T-helper 2 cell treated with Interferon-gamma antibody and Interleukin-4, amounts not matched to agents 5 μg/mL and 100 μg/mL, for 36 hours (primary cell): ENCODE data around the gene PDXDC1.
A peak's percentile ranks its signal among the peaks of the same experiment; 100 is the strongest.
"Not testable (repeated sequence)": the region's sequence is repeated elsewhere in the genome, so short reads cannot be mapped to it uniquely, and the experiment has no call there.

ENCODE experiments used
- DNase-seq: peaks from one replicate; pipeline ENCODE4 v3.0.0; 2021; ENCODE audit warnings: low spot score
- H3K27ac Mint-ChIP-seq: one replicate; pipeline ENCODE4 v1.8.0; 2021; ENCODE audit warnings: mild to moderate bottlenecking, mixed read lengths
- H3K27me3 Mint-ChIP-seq: one replicate; pipeline ENCODE4 v1.8.0; 2021; ENCODE audit warnings: low read depth, mixed read lengths
- H3K36me3 Mint-ChIP-seq: one replicate; pipeline ENCODE4 v1.8.0; 2021; ENCODE audit warnings: low read depth, mixed read lengths
- H3K4me1 Mint-ChIP-seq: one replicate; pipeline ENCODE4 v1.8.0; 2021; ENCODE audit warnings: low read depth, mixed read lengths
- H3K4me3 Mint-ChIP-seq: one replicate; pipeline ENCODE4 v1.8.0; 2022; ENCODE audit warnings: mild to moderate bottlenecking, moderate library complexity, mixed read lengths
- H3K9me3 Mint-ChIP-seq: one replicate; pipeline ENCODE4 v1.8.0; 2021; ENCODE audit warnings: mixed read lengths

PDXDC1 gene

DNA sequence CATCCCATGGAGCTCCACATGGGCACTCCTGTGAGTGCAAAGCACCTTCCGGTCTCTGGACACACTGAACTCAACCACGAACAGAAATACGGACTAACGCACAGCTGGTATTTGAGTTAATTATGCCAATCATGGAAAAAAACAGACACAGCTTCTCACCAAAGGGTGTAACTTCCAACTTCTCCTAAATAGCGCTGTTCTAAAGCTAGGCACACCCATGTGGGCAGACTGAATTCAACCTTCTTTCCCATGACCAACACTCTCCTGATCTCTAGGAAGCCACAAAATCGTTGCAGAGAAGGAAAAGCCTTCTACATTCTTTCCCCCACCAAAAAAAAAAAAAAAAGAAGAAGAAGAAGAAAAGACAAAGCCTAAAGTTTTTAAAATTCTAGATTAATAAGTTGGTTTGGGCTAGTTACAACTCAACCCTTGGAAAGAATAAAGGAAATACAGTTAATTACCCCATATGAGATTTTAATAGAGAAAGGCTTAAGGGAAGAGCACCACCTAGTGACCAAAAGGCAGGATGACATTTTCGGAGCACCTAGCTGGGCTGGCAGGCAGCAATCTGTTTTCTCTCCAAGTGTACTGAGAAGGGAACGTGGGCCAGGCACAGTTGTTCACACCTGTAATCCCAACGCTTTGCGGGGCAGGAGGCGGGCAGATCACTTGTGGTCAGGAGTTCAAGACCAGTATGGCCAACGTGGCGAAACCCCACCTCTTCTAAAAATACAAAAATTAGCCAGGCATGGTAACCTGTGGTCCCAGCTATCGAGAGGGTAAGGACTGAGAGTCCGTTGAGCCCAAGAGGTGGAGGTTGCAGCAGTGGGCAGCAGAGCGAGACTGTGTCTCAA is 97.3 kb downstream of the PDXDC1 start:
- not testable (repeated sequence) for H3K4me1 Mint-ChIP-seq, H3K4me3 Mint-ChIP-seq, H3K9me3 Mint-ChIP-seq, DNase-seq, H3K27ac Mint-ChIP-seq, H3K27me3 Mint-ChIP-seq
- peaks cover 46% of the 10 kb centered on the region for H3K36me3 Mint-ChIP-seq

DNA sequence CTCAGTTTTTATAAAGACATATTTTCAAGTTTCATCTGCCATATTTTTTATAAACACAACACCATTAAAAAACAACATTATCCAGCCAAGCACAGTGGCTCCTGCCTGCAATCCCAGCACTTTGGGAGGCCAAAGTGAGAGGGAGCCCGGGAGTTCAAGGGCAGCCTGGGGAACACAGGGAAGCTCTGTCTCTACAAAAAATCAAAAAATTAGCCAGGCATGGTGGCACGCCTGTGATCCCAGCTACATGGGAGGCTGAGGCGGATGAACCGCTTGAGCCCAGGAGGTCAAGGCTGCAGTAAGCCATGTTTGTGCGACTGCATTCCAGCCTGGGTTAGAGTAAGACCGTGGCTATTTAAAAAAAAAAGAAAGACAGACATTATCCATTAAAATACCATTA is 98.3 kb downstream of the PDXDC1 start:
- Mint-ChIP-seq H3K4me3 (no peak overlapping the region), H3K9me3 (no peaks in the 10 kb centered on the region), H3K36me3 (peaks cover 55% of the 10 kb centered on the region), H3K4me1 (peaks cover 5% of the 10 kb centered on the region), H3K27me3 (no peaks in the 10 kb centered on the region), H3K27ac (no peak overlapping the region)
- DNase-seq: no peak

DNA sequence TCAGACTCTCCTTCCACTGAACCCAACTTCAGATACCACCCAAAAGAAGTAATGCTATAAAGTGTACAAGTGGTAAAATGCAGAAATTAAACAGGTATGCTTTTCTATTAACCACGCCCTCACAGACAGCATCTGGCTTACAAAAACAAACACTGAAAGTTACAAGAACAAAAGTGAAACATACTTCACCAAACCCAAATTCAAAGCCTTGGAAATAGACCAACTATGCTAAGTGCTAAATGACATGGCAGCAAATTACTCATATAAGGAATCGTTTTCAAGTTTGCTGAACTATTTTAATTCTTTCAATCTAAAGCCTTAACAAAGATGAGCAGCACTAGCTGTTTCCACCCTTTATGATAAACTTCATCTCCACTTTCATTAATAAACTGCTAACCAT is 101.3 kb downstream of the PDXDC1 start:
- H3K4me3 Mint-ChIP-seq, DNase-seq, H3K9me3 Mint-ChIP-seq, H3K4me1 Mint-ChIP-seq, H3K27me3 Mint-ChIP-seq: not testable (repeated sequence)
- Mint-ChIP-seq H3K36me3 (peaks cover 52% of the 10 kb centered on the region), H3K27ac (peak overlapping the region; percentile 26)

DNA sequence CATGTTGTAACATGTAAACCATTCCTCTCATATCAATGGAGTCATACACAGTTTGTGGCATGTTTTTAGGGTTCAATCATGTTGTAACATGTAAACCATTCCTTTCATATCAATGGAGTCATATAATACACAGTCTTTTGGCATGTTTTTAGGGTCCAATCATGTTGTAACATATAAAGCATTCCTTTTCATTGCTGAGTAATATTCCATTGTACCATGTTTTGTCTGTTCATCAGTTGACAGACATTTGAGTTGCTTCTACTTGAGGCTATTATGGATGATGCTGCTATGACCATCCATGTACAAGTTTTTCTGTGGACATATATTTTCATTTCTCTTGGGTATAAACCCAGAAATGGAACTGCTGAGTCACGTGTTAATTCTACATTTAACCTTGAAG is 106.1 kb downstream of the PDXDC1 start:
- DNase-seq, H3K27me3 Mint-ChIP-seq, H3K4me3 Mint-ChIP-seq, H3K27ac Mint-ChIP-seq, H3K9me3 Mint-ChIP-seq, H3K4me1 Mint-ChIP-seq: not testable (repeated sequence)
- H3K36me3 Mint-ChIP-seq: peaks cover 55% of the 10 kb centered on the region

DNA sequence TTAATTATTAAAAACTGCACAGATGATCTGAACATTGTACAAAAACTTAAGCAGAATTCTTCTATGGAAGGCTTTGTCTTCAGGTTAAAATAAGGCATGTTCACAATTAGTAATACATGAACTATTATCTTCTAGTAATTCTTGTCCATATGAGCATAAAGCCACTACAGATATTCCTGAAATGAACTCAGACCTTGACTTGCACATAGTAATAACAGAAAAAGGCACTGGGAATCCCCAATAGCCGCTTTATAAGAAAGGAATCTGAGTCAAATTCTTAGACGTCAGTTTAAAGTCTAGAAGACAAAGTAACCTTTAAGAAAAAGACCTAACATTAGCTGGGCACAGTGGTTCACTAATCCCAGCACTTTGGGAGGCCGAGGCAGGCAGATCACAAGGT is 108.0 kb downstream of the PDXDC1 start:
- not testable (repeated sequence) for DNase-seq, H3K27ac Mint-ChIP-seq, H3K4me3 Mint-ChIP-seq, H3K4me1 Mint-ChIP-seq, H3K27me3 Mint-ChIP-seq, H3K9me3 Mint-ChIP-seq
- peaks cover 44% of the 10 kb centered on the region for H3K36me3 Mint-ChIP-seq

DNA sequence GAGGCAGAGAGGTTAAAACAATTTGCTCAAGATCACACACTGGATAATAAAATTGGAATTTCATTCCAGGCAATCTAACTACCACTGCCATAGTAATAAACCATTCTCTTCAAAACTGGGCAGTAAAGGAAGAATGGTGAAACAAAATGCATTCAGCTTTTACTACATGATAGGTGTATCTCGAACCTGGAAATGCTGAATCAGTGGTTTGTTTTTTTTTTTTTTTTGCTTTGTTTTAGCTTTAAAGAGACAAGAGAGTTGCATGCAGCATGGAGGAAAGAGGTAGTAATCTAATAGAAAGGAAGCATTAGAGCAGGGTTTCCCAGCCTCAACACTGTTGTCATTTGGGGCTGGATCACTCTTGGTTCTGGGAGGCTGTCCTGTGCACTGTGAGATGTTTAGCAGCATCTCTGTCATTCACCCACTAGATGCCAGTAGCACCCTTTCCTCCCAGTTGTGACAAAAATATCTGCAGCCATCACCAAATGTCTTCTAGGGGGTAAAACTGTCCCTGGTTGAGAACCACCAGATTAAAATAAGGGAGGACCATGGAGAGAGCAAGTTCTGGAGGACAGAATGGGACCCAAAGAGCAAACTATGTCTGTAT is 115.9 kb downstream of the PDXDC1 start:
- not testable (repeated sequence) for H3K27ac Mint-ChIP-seq, H3K4me3 Mint-ChIP-seq, H3K27me3 Mint-ChIP-seq, H3K9me3 Mint-ChIP-seq, DNase-seq
- Mint-ChIP-seq H3K4me1 (peaks cover 12% of the 10 kb centered on the region), H3K36me3 (peaks cover 15% of the 10 kb centered on the region)

DNA sequence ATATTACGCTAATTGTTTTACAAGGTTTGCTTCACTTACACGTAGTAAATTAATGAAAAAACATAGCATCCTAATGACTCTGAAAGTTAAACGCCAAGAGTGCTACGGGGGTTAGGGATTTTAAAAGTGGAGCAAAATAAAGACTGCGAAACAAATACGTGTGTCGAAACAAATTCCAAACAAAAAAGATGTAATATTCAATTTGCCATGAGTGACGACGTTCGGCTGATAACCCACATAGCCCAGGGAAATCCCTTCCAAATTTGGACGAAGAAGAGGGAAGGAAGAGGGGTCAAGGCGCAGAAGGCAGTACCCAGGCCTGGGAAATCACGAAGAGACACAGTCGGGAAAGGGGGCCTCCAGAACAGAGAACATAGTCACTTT is 118.7 kb downstream of the PDXDC1 start:
- peaks cover 11% of the 10 kb centered on the region for H3K36me3 Mint-ChIP-seq
- H3K4me3 Mint-ChIP-seq: peak overlapping the region; percentile 97
- peaks cover 12% of the 10 kb centered on the region for H3K4me1 Mint-ChIP-seq

DNA sequence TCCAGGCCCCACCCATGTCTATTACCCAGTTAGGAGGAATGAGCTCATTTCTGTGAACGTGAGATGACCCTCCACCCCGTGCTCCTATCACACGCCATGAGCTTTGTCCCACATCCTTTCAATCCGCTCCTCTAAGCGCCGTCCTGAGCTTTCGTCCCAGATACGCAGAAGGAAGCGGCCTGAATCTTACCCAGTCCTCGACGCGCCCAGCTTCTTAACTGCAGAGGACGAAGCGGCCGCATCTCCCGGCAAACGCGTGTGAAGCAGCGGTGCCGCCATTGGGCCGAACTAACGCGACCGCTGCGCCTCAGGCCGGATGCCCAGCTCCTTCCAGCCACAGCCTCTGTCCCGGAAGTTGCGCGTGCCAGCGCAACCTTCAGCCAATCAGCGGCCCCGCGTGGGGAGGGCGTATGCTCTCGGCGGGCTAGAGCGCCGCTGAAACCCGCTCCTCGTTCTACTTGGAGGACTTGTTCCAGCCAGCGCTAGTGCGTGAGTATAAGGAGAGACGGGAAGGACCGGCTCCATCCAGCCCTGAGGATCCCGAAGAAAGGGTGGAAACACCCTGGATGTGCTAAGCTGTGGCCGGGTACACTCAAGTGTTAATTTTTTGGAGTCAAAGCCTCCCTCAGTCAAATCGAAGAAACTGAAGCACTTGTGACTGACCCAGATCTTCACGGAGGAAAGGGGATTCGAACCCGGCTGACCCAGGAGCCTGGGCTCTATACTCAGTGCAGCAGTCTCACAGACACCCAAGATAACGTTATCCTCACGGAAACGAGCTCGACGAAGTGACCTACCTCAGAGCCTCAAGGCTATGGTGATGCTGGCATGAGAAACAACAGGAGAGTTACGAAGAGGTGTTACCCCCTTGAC is 119.4 kb downstream of the PDXDC1 start, which contains the start of gene RRN3:
Gene RRN3, minus strand, starts transcription at position 318 of the 873 bp plus-strand sequence. Its CDS starts 39 bp downstream, at position 279.
- peak; percentile 88 for DNase-seq
- H3K27ac Mint-ChIP-seq: peak within 1 kb of the TSS; percentile 95
- H3K27me3 Mint-ChIP-seq, H3K9me3 Mint-ChIP-seq: not testable (repeated sequence)
- peaks cover 12% of the 10 kb centered on the region for H3K4me1 Mint-ChIP-seq
- H3K36me3 Mint-ChIP-seq: peaks cover 11% of the 10 kb centered on the region
- H3K4me3 Mint-ChIP-seq: peak within 1 kb of the TSS; percentile 97

More for the DNA sequence above, 118.7 kb downstream of the PDXDC1 start:
- not testable (repeated sequence) for H3K27me3 Mint-ChIP-seq, H3K9me3 Mint-ChIP-seq, DNase-seq
- H3K27ac Mint-ChIP-seq: peak overlapping the region; percentile 95

DNA sequence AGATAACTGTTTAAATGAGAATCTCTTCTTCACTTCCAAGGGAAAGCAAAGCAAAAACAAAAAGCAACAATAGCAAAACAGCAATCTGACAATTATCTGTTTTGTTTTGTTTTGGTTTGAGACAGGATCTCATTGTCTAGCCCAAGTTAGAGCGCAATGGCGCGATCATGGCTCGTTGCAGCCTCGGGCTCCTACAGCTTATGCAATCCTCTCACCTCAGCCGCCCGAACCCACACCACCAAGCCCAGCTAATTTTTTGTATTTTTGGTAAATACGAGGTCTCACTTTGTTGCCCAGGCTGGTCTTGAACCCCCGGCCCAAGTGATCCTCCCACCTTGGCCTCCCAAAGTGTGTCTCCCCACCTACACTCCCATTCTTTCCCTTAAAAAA is 121.8 kb downstream of the PDXDC1 start:
- not testable (repeated sequence) for H3K27ac Mint-ChIP-seq, DNase-seq, H3K27me3 Mint-ChIP-seq, H3K9me3 Mint-ChIP-seq, H3K4me3 Mint-ChIP-seq, H3K36me3 Mint-ChIP-seq
- H3K4me1 Mint-ChIP-seq: peaks cover 11% of the 10 kb centered on the region

DNA sequence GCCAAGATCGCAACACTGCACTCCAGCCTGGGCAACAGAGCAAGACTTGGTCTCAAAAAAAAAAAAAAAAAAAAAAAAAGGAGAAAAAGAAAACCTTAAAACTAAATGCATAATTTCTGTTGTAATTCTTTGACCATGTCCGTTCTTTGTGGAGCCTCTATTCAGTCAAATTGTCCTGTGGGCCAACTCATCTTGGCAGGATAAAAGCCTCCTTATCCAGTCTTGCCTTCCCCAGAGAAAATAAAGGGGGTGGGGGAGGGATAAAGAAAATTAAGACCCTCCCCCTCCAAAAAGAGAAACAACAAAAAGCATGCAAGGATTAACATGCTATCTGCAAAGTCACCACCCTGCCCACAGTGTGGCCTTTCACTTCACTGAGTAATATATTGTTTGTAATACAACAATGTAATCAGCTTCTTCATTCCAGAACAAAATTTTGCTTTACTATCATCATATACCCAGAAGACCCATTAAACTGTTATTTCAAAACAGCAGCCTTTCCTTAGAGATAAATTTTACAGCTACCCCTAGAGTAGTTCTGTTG is 124.6 kb downstream of the PDXDC1 start:
- H3K27ac Mint-ChIP-seq, H3K4me3 Mint-ChIP-seq, H3K4me1 Mint-ChIP-seq, H3K27me3 Mint-ChIP-seq, H3K9me3 Mint-ChIP-seq, DNase-seq, H3K36me3 Mint-ChIP-seq: not testable (repeated sequence)

DNA sequence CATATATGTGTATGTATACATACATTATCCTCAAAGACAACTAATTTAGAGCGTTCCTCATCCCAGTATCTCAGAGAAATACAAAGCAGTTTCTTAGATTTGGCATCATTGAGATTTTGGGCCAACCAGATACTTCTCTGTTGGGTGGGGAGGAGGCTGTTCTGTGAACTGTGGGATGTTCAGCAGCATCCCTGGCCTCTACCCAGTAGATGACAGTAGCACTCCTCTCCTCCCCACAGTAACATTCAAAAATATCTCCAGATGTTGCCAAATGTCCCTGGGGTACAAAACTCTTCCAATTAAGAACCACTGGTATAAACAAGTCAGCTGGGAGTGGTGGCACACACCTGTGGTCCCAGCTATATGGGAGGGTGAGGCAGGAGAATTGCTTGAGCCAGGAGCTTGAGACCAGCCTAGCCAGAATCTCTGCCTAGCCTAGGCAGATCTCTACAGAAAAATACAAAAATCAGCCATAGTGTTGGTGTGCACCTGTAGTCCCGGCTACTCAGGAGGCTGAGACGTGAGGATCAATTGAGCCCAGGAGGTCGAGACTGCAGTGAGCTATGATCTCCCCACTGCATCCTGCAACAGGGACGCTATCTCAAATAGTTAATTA is 125.7 kb downstream of the PDXDC1 start:
- not testable (repeated sequence) for H3K27me3 Mint-ChIP-seq, H3K27ac Mint-ChIP-seq, H3K36me3 Mint-ChIP-seq, DNase-seq, H3K4me3 Mint-ChIP-seq, H3K4me1 Mint-ChIP-seq, H3K9me3 Mint-ChIP-seq

DNA sequence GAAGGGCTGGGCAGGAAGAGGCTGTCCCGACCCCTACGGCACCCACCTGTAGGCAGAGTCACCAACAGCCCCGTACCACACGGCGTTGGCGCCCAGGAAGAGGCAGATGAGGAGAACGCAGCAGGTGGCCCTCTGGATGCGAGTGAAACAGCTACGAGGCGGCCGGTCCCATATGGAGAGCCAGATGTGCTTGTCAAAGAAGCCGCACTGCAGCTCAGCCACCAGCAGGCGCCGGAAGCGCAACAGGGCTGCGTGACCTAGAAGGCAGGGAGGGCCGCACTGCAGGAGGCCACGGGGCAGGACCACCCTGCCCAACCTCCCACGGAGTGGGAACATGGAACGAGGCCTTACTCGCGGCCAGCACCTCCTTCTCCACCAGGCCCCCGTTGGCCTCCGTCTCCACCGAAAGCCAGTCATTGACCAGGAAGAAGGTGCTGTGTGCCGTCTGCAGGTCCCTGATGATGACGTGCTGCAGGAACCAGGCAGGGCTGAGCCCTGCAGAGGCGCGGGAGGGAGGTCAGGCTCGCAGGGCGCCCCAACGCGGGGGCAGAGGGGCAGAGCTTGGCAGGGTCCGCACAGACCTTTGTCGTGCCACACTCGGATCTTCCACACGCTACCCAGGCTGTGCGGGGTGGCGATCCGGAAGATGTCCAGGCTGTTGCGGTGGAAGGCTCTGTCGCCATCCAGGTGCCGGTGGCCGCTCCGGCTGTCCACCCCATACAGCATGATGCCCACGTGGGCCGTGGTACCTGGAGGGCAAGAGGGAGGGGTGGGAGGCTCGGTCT is 153.0 kb downstream of the PDXDC1 start:
- not testable (repeated sequence) for H3K27ac Mint-ChIP-seq, H3K9me3 Mint-ChIP-seq, H3K27me3 Mint-ChIP-seq, DNase-seq, H3K4me1 Mint-ChIP-seq, H3K36me3 Mint-ChIP-seq, H3K4me3 Mint-ChIP-seq
